H1 (cell line): ENCODE results near the gene SNAPIN. TPM values are rescaled to one million over a fixed set of nuclear protein-coding genes. Genes with fewer than 3 reads are reported as not detected.

Experiments used
- ATF2 ChIP-seq: IDR thresholded peaks from 2 replicates; pipeline ENCODE4 v1.6.1; 2012; ENCODE audit warnings: low read length, inconsistent platforms
- CBX5 ChIP-seq: fragments of 300-800, 300-1000 bp; sonication (generic); IDR thresholded peaks from 2 replicates; pipeline ENCODE4 v1.7.1; 2016; ENCODE audit warnings: antibody characterized with exemption, low read length, low read depth
- CEBPB ChIP-seq: IDR thresholded peaks from 2 replicates; pipeline ENCODE4 v1.6.1; 2012; ENCODE audit warnings: low read depth, low read length
- CHD7 ChIP-seq: fragments of 300-600 bp; sonication (generic); IDR thresholded peaks from 2 replicates; pipeline ENCODE4 v1.7.1; 2012; ENCODE audit warnings: low read length, moderate library complexity, mild to moderate bottlenecking, inconsistent platforms; ENCODE audit not compliant: insufficient replicate concordance
- POLR2A ChIP-seq, 2 experiments: IDR thresholded peaks; 1 replicate in 1 of 2; 2 replicates in 1 of 2; pipeline ENCODE4 v1.6.1; 2011; ENCODE audit warnings: low read depth in 2 of 2, low read length in 2 of 2, mild to moderate bottlenecking in 2 of 2; ENCODE audit errors: control extremely low read depth in 1 of 2
- RBBP5 ChIP-seq: IDR thresholded peaks from 2 replicates; pipeline ENCODE4 v1.7.1; 2012; ENCODE audit warnings: low read depth, mild to moderate bottlenecking, inconsistent platforms, low read length, moderate library complexity, borderline replicate concordance
- SIN3A ChIP-seq, 2 experiments: IDR thresholded peaks in 1 of 2; conservative IDR thresholded peaks in 1 of 2; 2 replicates each; pipeline ENCODE4 v1.6.1; 2011 to 2012; ENCODE audit warnings: low read length in 2 of 2, improper control_type of control experiment in 1 of 2, low read depth in 1 of 2, mild to moderate bottlenecking in 1 of 2
- SIX5 ChIP-seq: IDR thresholded peaks from 2 replicates; pipeline ENCODE4 v1.6.1; 2011; ENCODE audit warnings: mild to moderate bottlenecking, low read depth, low read length
- TEAD4 ChIP-seq: IDR thresholded peaks from 2 replicates; pipeline ENCODE4 v1.6.1; 2012; ENCODE audit warnings: low read depth, low read length, inconsistent platforms, mixed read lengths
- YY1 ChIP-seq: IDR thresholded peaks from 2 replicates; pipeline ENCODE4 v1.6.1; 2011; ENCODE audit warnings: low read depth, mild to moderate bottlenecking, low read length
- ZNF274 ChIP-seq: IDR thresholded peaks from 2 replicates; pipeline ENCODE4 v1.7.0; 2012; ENCODE audit warnings: low read length, borderline replicate concordance; ENCODE audit errors: extremely low read depth
- polyA plus RNA-seq, 7 experiments: library from polyadenylated mRNA; depleted of rRNA in 3 of 7; stranded (reverse) in 5 of 7; unstranded in 2 of 7; fragments of >200 nt in 5 of 7; fragments of 200-250 nt in 2 of 7; gene quantifications; 1 replicate in 5 of 7; 2 replicates in 1 of 7; 4 replicates in 1 of 7; pipeline versions ENCODE4 v1.2.1 to v1.2.3, GENCODE V29; 2011 to 2013; ENCODE audit warnings: missing spikeins in 2 of 7, mixed read lengths in 2 of 7
- total RNA-seq: library from RNA; stranded (reverse); fragmentation: NEBNext Ultra II Directional; extraction: Animal tissue kit (Norgen Biotek cat#: 25700); gene quantifications from 2 replicates; pipeline ENCODE4 v1.2.1, GENCODE V29; 2021

Gene SNAPIN
- total and polyA plus RNA-seq, 2 of the 8 experiments (the other 6 are each of a cell fraction or from before 2014, with no cell fraction given), result 25.7 to 31.1 TPM

DNA sequence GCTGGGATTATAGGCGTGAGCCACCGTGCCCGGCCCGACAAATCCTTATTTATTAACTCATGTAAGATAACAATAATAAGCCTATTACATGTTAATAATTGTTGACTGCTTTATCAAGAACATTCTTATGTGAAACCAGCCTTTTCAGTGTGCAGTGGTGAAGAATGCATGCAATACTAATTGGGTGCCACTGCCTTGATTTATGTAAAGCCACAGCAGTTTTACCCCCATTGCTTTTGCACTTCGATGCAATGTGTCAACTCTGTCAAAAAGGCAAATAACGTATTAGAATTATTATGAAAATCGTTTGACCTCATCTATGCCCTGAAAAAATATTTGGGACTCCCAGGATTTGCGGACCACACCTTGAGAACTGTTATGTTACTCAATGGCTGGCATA is 38.2 kb downstream of the SNAPIN start (continued):
- TF ChIP-seq CHD7, result no peak
- TF ChIP-seq POLR2A (IDR thresholded peaks at IDR 0.05; ENCODE audit: control extremely low read depth in 1 of 2, low read depth in 2 of 2, low read length in 2 of 2), result no peak
- no peak for TF ChIP-seq SIX5
- TF ChIP-seq YY1, result no peak
- TF ChIP-seq SIN3A (conservative IDR thresholded peaks at IDR 0.05 in 1 of 2, IDR thresholded peaks at IDR 0.05 in 1 of 2; ENCODE audit: low read depth in 1 of 2, low read length in 2 of 2), result no peak
- no peak for TF ChIP-seq CEBPB
- no peak for TF ChIP-seq ATF2
- no peak for TF ChIP-seq ZNF274
- no peak for TF ChIP-seq RBBP5
- no peak for TF ChIP-seq TEAD4
- no peak for TF ChIP-seq CBX5
